CD8-positive, alpha-beta memory T cell (primary cell): ENCODE results near the gene CHMP4B. TPM values are rescaled to one million over a fixed set of nuclear protein-coding genes. Genes with fewer than 3 reads are reported as not detected.

ENCODE experiments used
- CTCF ChIA-PET: fragments of 350-600 bp; sonication (Branson Sonifier 250); formaldehyde crosslinking; loops from one replicate; lab custom pipeline; 2021; ENCODE audit warnings: antibody characterized with exemption; lab: Charles Lee
- POLR2A ChIA-PET: fragments of 350-600 bp; sonication (Branson Sonifier 250); formaldehyde crosslinking; loops from one replicate; lab custom pipeline; 2021; ENCODE audit warnings: antibody characterized with exemption; lab: Charles Lee
- DNase-seq, 5 donors: peaks; one replicate each; pipeline versions ENCODE4 v3.0.0 to v3.0.0-alpha.2; 2020 to 2022; ENCODE audit warnings: mixed read lengths in 1 of 5
- H3K27ac ChIP-seq: one replicate; pipeline ENCODE4 v1.7.0; 2013; ENCODE audit warnings: low read depth, mild to moderate bottlenecking, low read length, moderate library complexity
- H3K27me3 ChIP-seq: 2 replicates; pipeline ENCODE4 v1.7.0; 2013; ENCODE audit warnings: low read length, mild to moderate bottlenecking; ENCODE audit not compliant: insufficient read depth, poor library complexity, severe bottlenecking
- H3K36me3 ChIP-seq: 2 replicates; pipeline ENCODE4 v1.7.0; 2013; ENCODE audit warnings: mild to moderate bottlenecking, low read length, moderate library complexity; ENCODE audit not compliant: insufficient read depth
- H3K4me1 ChIP-seq: 2 replicates; pipeline ENCODE4 v1.7.0; 2013; ENCODE audit warnings: mild to moderate bottlenecking, low read length, moderate library complexity; ENCODE audit not compliant: insufficient read depth
- H3K4me3 ChIP-seq: 2 replicates; pipeline ENCODE4 v1.7.0; 2013; ENCODE audit warnings: mild to moderate bottlenecking, low read length
- H3K9me3 ChIP-seq: 2 replicates; pipeline ENCODE4 v1.7.0; 2013; ENCODE audit warnings: mild to moderate bottlenecking, low read length
- H3K27ac Mint-ChIP-seq, 8 donors: one replicate each; pipeline ENCODE4 v1.8.0; 2020 to 2021; ENCODE audit warnings: mixed read lengths in 8 of 8, mild to moderate bottlenecking in 6 of 8, inconsistent platforms in 3 of 8, moderate library complexity in 3 of 8
- H3K27me3 Mint-ChIP-seq, 2 donors: one replicate each; pipeline ENCODE4 v1.8.0; 2020 to 2021; ENCODE audit warnings: mixed read lengths in 2 of 2, mild to moderate bottlenecking in 1 of 2, moderate library complexity in 1 of 2
- H3K36me3 Mint-ChIP-seq, 3 donors: one replicate each; pipeline ENCODE4 v1.8.0; 2020 to 2021; ENCODE audit warnings: mixed read lengths in 3 of 3, inconsistent platforms in 1 of 3, mild to moderate bottlenecking in 1 of 3
- H3K4me1 Mint-ChIP-seq, 3 donors: one replicate each; pipeline ENCODE4 v1.8.0; 2020 to 2021; ENCODE audit warnings: mixed read lengths in 3 of 3, inconsistent platforms in 1 of 3, mild to moderate bottlenecking in 1 of 3
- H3K4me3 Mint-ChIP-seq, 7 donors: one replicate each; pipeline ENCODE4 v1.8.0; 2020 to 2021; ENCODE audit warnings: mixed read lengths in 7 of 7, mild to moderate bottlenecking in 6 of 7, moderate library complexity in 4 of 7, inconsistent platforms in 2 of 7
- H3K9me3 Mint-ChIP-seq, 5 donors: one replicate each; pipeline ENCODE4 v1.8.0; 2020 to 2022; ENCODE audit warnings: mixed read lengths in 5 of 5, mild to moderate bottlenecking in 3 of 5, moderate library complexity in 2 of 5, inconsistent platforms in 1 of 5
- polyA plus RNA-seq: library from polyadenylated mRNA; unstranded; fragments of 300-500 nt; fragmentation: Illumina TruSeq; gene quantifications from one replicate; pipeline ENCODE4 v1.2.3, GENCODE V29; 2021
- total RNA-seq, 2 experiments: library from RNA; stranded (reverse); gene quantifications; one replicate each; pipeline ENCODE4 v1.2.3, GENCODE V29; 2021

CHMP4B gene
- total and polyA plus RNA-seq, 3 experiments from 2014 or later: 5.7 to 79.9 (median 78.3) TPM

DNA sequence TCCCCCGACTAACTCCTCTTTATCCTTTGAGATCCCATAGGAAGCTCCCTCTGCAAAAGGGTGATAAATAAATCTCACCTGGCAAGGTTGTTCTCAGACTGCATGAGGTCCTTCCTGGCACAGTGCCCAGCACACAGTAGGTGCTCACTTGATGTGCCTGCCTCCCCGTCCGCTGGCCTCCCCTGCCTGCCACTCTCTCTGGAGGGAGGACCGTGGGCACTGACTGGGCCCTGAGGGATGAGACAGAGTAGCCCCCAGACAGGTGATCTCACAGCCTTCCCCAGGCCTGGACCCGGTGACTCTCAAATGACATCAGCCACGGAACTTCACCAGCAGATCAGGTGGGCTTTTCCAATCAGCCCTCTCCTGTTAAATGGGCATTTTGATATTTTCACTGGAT lies 57.4 kb downstream of the CHMP4B start:
- H3K9me3 ChIP-seq: no peaks in the 10 kb centered on the region
- no peak for DNase-seq
- H3K36me3 Mint-ChIP-seq: no peaks in the 10 kb centered on the region
- no peaks in the 10 kb centered on the region for H3K4me1 Mint-ChIP-seq
- ChIA-PET CTCF (no interaction called here), POLR2A (no interaction called here)
- no peak overlapping the region for H3K4me3 ChIP-seq
- H3K36me3 ChIP-seq: no peaks in the 10 kb centered on the region
- peaks cover 0 to 5% of the 10 kb centered on the region in 2 donors for H3K27me3 Mint-ChIP-seq
- no peaks in the 10 kb centered on the region for H3K4me1 ChIP-seq
- H3K27me3 ChIP-seq: no peaks in the 10 kb centered on the region
- no peak overlapping the region for H3K27ac Mint-ChIP-seq
- no peak overlapping the region for H3K4me3 Mint-ChIP-seq
- no peak overlapping the region for H3K27ac ChIP-seq
- H3K9me3 Mint-ChIP-seq: no peaks in the 10 kb centered on the region

DNA sequence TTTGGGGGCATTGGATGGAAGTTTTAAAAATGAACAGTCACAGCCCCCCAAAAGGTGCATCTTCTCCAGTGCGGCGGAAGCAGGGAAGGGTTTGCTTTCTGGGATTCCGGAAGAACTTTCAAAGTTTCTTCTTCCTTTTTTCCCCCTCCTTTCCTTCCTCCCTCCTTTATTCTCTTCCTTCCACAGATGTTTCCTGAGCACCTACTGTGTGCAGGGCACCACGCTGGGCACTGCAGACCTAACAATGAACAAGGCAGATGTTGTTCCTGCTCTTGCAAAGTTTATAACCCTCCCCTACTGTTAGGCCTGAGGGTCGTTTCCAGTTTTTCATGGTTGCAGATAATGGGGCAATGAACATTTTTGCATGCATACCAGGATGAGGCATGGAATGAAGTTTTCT lies 58.1 kb downstream of the CHMP4B start:
- Histone ChIP-seq H3K4me3 (no peak overlapping the region), H3K4me1 (no peaks in the 10 kb centered on the region), H3K27me3 (no peaks in the 10 kb centered on the region), H3K36me3 (no peaks in the 10 kb centered on the region), H3K27ac (no peak overlapping the region), H3K9me3 (no peaks in the 10 kb centered on the region)
- no peak for DNase-seq
- ChIA-PET POLR2A (no interaction called here), CTCF (no interaction called here)
- peaks cover 0 to 5% of the 10 kb centered on the region in 2 donors for H3K27me3 Mint-ChIP-seq
- H3K4me3 Mint-ChIP-seq: no peak overlapping the region
- no peaks in the 10 kb centered on the region for H3K9me3 Mint-ChIP-seq
- H3K4me1 Mint-ChIP-seq: no peaks in the 10 kb centered on the region
- H3K36me3 Mint-ChIP-seq: no peaks in the 10 kb centered on the region
- no peak overlapping the region for H3K27ac Mint-ChIP-seq

DNA sequence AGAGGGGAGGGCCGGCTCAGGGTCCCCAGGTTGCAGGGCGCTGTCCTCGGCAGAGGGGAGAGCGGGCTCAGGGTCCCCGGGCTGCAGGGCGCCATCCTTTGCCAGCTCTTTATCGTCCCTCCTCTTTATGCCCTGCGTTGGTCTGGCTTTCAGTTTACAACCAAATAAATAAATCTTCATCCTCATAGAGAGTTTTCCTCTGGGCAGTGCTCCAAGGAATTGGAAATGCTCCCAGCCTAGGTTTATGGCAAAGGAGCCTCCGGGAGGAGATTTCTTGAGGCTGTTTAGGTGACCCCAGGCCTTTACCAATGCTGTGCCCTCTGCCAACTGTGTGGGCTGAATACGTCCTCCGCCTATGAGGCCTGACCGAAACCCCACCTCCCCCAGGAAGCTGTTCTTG lies 60.2 kb downstream of the CHMP4B start:
- Mint-ChIP-seq H3K27me3 (peaks cover 0 to 5% of the 10 kb centered on the region in 2 donors), H3K4me3 (no peak overlapping the region), H3K27ac (no peak overlapping the region), H3K9me3 (no peaks in the 10 kb centered on the region), H3K4me1 (no peaks in the 10 kb centered on the region), H3K36me3 (peaks cover 0 to 2% (median 0%) of the 10 kb centered on the region in 3 donors)
- no peaks in the 10 kb centered on the region for H3K36me3 ChIP-seq
- H3K4me3 ChIP-seq: no peak overlapping the region
- POLR2A ChIA-PET: no interaction called here
- no peaks in the 10 kb centered on the region for H3K4me1 ChIP-seq
- H3K27ac ChIP-seq: no peak overlapping the region
- no peaks in the 10 kb centered on the region for H3K9me3 ChIP-seq
- no peaks in the 10 kb centered on the region for H3K27me3 ChIP-seq
- no peak for DNase-seq
- CTCF ChIA-PET: no interaction called here

DNA sequence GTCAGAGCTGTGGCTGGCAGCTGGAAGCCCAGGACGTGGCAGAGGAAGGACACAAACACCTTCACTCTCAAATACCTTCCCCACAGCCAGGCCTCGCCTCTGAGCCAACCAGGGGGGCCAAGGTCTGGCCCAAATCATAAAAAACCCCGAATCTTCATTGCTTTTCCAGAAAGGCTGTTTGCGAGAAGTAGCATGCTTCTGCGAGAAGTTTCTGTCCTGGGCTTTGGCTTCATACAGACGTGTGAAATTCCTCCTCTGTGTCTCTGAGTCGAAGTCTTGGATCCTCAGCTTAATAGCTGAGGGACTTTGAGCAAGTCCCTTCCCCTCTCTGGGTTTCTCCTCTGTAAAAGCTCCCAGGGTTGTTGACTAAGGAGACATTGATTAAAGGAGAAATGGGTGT lies 63.0 kb downstream of the CHMP4B start:
- H3K4me3 Mint-ChIP-seq: no peak overlapping the region
- no peaks in the 10 kb centered on the region for H3K9me3 ChIP-seq
- no peak overlapping the region for H3K4me3 ChIP-seq
- POLR2A ChIA-PET: no interaction called here
- H3K27me3 Mint-ChIP-seq: peaks cover 0 to 5% of the 10 kb centered on the region in 2 donors
- peaks cover 0 to 6% (median 2%) of the 10 kb centered on the region in 3 donors for H3K36me3 Mint-ChIP-seq
- H3K4me1 ChIP-seq: no peaks in the 10 kb centered on the region
- CTCF ChIA-PET: interaction anchor here (0.9 kb wide), 1 partner anchor 11 kb away, joined by 3 read pairs; no protein-coding TSS in a partner anchor
- DNase-seq: no peak
- H3K9me3 Mint-ChIP-seq: peaks cover 5 to 10% (median 9%) of the 10 kb centered on the region in 5 donors
- H3K27me3 ChIP-seq: no peaks in the 10 kb centered on the region
- H3K36me3 ChIP-seq: no peaks in the 10 kb centered on the region
- H3K27ac ChIP-seq: no peak overlapping the region
- H3K27ac Mint-ChIP-seq: no peak overlapping the region
- H3K4me1 Mint-ChIP-seq: no peaks in the 10 kb centered on the region

DNA sequence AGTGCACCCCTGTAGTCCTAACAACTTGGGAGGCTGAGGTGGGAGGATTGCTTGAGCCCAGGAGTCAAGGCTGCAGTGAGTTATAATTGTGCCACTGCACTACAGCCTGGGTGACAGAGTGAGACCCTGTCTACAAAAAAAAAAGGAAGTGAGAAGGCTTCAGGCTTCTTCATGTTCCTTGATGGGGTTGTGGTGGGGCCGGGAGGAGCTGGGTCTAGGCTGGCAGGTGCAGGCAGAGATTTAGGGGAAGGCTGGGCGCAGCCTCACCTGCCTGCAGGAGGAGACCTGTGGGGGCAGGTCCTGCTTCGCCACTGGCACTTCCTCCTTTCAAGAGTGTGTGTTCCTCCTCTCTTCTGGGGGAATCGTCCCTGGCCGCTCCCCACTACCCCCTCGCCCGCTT lies 63.9 kb downstream of the CHMP4B start:
- peaks cover 7 to 17% (median 16%) of the 10 kb centered on the region in 5 donors for H3K9me3 Mint-ChIP-seq
- Histone ChIP-seq H3K27ac (no peak overlapping the region), H3K36me3 (no peaks in the 10 kb centered on the region), H3K9me3 (no peaks in the 10 kb centered on the region), H3K27me3 (no peaks in the 10 kb centered on the region), H3K4me1 (no peaks in the 10 kb centered on the region), H3K4me3 (no peak overlapping the region)
- H3K4me1 Mint-ChIP-seq: no peaks in the 10 kb centered on the region
- H3K27ac Mint-ChIP-seq: peak overlapping the region in 1 of 8 donors; percentile 75
- ChIA-PET POLR2A (no interaction called here), CTCF (no interaction called here)
- peaks cover 0 to 5% of the 10 kb centered on the region in 2 donors for H3K27me3 Mint-ChIP-seq
- peaks cover 0 to 11% (median 2%) of the 10 kb centered on the region in 3 donors for H3K36me3 Mint-ChIP-seq
- no peak for DNase-seq
- H3K4me3 Mint-ChIP-seq: no peak overlapping the region

DNA sequence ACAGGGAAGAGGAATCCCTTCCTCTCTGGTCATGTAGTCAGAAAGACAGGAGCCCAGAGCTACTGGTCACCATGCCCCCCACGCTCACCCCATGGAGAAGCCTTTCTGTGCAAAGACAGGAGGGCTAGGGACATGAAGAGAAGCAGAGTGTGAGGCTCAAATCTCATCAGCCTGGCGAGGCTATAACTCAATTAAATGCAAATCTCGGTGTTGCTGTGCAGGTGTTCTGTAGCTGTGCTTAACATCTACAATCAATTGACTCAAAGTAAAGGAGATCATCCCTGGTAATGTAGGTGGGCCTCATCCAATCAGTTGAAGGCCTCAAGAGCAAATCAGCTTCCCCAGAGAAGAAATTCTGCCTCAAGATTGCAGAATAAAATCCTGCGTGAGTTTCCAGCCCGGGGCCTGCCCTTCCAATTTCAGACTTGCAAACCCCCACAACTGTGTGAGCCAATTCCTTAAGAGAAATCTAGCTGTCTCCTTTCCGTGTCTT lies 64.4 kb downstream of the CHMP4B start:
- Histone ChIP-seq H3K4me1 (no peaks in the 10 kb centered on the region), H3K4me3 (no peak overlapping the region), H3K27ac (no peak overlapping the region), H3K36me3 (no peaks in the 10 kb centered on the region), H3K27me3 (no peaks in the 10 kb centered on the region), H3K9me3 (no peaks in the 10 kb centered on the region)
- H3K36me3 Mint-ChIP-seq: peaks cover 0 to 16% (median 2%) of the 10 kb centered on the region in 3 donors
- no peak overlapping the region for H3K4me3 Mint-ChIP-seq
- no peaks in the 10 kb centered on the region for H3K4me1 Mint-ChIP-seq
- CTCF ChIA-PET: no interaction called here
- H3K27ac Mint-ChIP-seq: peak overlapping the region in 1 of 8 donors; percentile 75
- POLR2A ChIA-PET: no interaction called here
- peaks cover 0 to 2% of the 10 kb centered on the region in 2 donors for H3K27me3 Mint-ChIP-seq
- H3K9me3 Mint-ChIP-seq: peaks cover 7 to 22% (median 20%) of the 10 kb centered on the region in 5 donors
- no peak for DNase-seq

DNA sequence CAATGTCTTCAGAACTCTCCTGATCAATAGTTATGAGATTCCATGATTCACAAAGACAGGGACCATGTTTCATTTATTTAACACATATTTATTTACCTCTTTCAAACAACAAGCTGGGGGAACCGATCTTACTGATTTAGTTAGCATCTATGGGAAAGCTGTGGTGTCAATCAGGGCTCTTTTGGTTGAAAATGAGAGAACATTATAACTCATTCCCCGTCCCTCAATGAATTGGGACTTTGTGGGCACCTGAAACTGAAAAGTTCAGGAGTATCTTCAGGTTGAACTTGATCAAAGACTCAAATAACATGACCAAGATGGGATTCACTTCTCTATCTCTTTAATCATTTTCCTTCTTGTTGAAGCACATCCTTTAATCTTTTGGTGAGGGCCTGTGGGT lies 67.4 kb downstream of the CHMP4B start:
- no peaks in the 10 kb centered on the region for H3K4me1 ChIP-seq
- Mint-ChIP-seq H3K9me3 (peaks cover 7 to 24% (median 20%) of the 10 kb centered on the region in 5 donors), H3K27me3 (peaks cover 2 to 3% of the 10 kb centered on the region in 2 donors), H3K4me1 (peaks cover 0 to 1% (median under 1%) of the 10 kb centered on the region in 3 donors), H3K4me3 (no peak overlapping the region), H3K27ac (no peak overlapping the region), H3K36me3 (peaks cover 0 to 16% (median 2%) of the 10 kb centered on the region in 3 donors)
- no peaks in the 10 kb centered on the region for H3K27me3 ChIP-seq
- H3K36me3 ChIP-seq: no peaks in the 10 kb centered on the region
- no peak overlapping the region for H3K4me3 ChIP-seq
- CTCF ChIA-PET: no interaction called here
- POLR2A ChIA-PET: no interaction called here
- DNase-seq: no peak
- H3K9me3 ChIP-seq: no peaks in the 10 kb centered on the region
- no peak overlapping the region for H3K27ac ChIP-seq

DNA sequence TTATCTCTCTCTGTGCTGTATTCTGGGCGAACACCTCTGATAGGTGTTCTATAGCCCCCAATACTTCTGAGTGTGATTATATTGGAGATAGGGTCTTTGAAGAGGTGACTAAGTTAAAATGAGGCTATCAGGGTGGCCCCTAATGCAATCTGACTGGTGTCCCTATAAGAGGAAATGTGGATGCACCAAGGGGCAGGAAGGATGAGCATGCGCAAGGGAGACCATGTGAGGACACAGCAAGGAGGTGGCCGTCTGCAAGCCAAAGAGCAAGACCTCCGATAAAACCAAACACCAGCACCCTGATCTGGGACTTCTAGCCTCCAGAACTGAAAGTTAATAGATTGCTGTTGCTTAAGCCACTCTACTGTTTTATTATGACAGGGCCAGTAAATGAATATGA lies 69.2 kb downstream of the CHMP4B start:
- Histone ChIP-seq H3K36me3 (no peaks in the 10 kb centered on the region), H3K9me3 (no peaks in the 10 kb centered on the region), H3K4me3 (no peak overlapping the region), H3K27me3 (no peaks in the 10 kb centered on the region), H3K27ac (no peak overlapping the region), H3K4me1 (no peaks in the 10 kb centered on the region)
- ChIA-PET CTCF (no interaction called here), POLR2A (no interaction called here)
- peaks cover 7 to 24% (median 20%) of the 10 kb centered on the region in 5 donors for H3K9me3 Mint-ChIP-seq
- DNase-seq: no peak
- H3K36me3 Mint-ChIP-seq: peaks cover 0 to 16% (median 2%) of the 10 kb centered on the region in 3 donors
- peaks cover 6 to 10% (median 9%) of the 10 kb centered on the region in 3 donors for H3K4me1 Mint-ChIP-seq
- H3K4me3 Mint-ChIP-seq: no peak overlapping the region
- H3K27me3 Mint-ChIP-seq: peaks cover 2 to 6% of the 10 kb centered on the region in 2 donors
- no peak overlapping the region for H3K27ac Mint-ChIP-seq
